Omental fat pad (tissue), 4 donors: ENCODE measurements around the gene ITGB2. TPM values are rescaled to one million over a fixed set of nuclear protein-coding genes. Genes with fewer than 3 reads are reported as not detected.
A peak's percentile ranks its signal among the peaks of the same experiment; 100 is the strongest.

Source experiments
- ATAC-seq: fragments of 150-250 bp; one replicate; pipeline ENCODE4 v1.9.1; 2016; ENCODE audit warnings: mild to moderate bottlenecking, moderate library complexity; ENCODE audit not compliant: low FRiP score
- DNase-seq: peaks from one replicate; pipeline ENCODE4 v3.0.0-alpha.2; 2019; ENCODE audit warnings: low spot score
- total RNA-seq, 4 donors: library from RNA; depleted of rRNA; stranded (reverse); fragments of >200 nt; gene quantifications; one replicate each; pipeline ENCODE4 v1.1.0, GENCODE V29; 2016
- TF ChIP-seq, protein P1 (sequence below), 3 donors: fragments of 450-650 bp; IDR thresholded peaks; one replicate each; pipeline ENCODE4 v1.5.1; 2016 to 2017; ENCODE audit warnings: antibody characterized with exemption in 3 of 3, mild to moderate bottlenecking in 3 of 3, moderate library complexity in 2 of 3

Gene ITGB2
- total RNA-seq, 4 donors from 2014 or later, result 98.5 to 581 (median 217) TPM

DNA sequence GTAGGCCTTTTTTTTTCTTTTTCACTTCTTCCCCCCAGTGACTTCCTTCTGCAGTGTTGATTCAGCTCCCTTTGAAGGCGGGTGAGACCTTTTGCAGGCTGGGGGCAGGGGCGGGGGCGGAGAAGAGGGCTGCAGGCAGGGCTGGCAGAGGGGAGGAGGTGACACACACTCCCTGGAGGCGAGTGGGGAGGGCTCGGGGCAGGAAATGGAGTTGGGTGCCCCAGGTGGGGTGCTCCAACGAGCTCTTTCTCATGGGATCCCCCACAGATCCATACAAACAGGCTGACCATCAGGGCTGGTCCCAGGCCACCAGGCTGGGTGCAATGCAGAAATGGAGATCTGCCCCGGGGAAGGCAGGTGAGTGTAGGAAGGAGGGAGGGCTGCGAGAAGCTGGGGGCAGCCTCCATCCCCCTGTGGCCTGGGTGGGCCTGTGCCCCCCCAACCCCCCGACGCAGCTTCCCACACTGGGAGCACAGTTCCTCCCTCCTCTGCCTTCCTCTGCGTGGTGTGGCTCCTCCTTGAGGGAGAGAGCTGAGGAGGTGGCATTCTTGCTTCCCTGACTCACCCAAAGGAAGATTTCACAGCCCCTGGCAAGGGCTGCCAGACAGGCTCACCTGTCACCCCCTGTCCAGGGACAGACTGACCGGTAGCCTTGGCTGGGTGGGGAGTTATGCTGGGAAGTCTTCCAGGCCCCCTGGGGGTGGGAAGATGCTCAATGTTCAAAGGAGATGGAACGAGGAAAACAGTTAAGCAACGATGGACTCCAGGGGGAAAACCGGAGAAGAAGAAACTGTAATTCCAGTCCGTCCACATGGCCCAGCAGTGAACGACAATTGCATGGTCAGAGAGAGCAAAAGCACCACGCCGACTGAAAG lies 7.1 kb upstream of the ITGB2 start:
- DNase-seq, result no peak
- TF ChIP-seq, protein P1, sequence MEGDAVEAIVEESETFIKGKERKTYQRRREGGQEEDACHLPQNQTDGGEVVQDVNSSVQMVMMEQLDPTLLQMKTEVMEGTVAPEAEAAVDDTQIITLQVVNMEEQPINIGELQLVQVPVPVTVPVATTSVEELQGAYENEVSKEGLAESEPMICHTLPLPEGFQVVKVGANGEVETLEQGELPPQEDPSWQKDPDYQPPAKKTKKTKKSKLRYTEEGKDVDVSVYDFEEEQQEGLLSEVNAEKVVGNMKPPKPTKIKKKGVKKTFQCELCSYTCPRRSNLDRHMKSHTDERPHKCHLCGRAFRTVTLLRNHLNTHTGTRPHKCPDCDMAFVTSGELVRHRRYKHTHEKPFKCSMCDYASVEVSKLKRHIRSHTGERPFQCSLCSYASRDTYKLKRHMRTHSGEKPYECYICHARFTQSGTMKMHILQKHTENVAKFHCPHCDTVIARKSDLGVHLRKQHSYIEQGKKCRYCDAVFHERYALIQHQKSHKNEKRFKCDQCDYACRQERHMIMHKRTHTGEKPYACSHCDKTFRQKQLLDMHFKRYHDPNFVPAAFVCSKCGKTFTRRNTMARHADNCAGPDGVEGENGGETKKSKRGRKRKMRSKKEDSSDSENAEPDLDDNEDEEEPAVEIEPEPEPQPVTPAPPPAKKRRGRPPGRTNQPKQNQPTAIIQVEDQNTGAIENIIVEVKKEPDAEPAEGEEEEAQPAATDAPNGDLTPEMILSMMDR (IDR thresholded peaks at IDR 0.05), result no peak
- ATAC-seq, result peak; percentile 69

DNA sequence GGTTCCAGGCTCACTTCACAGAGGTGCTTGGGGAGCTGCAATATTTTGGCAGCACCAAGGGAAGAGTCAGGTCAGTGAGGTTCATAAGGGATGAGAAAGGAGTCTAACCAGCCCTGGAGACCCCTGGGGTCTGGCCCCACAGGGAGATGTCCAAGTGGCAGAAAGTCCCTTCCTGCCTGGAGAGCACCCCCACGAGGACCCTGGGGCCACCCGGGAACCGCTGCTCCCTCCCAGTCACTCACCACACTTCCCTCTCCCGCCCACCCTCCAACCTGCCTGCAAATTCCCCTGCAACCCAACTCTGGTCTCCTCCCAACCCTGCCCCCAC lies 6.5 kb upstream of the ITGB2 start:
- ATAC-seq, result no peak
- TF ChIP-seq, protein P1 (IDR thresholded peaks at IDR 0.05), result no peak
- no peak for DNase-seq

DNA sequence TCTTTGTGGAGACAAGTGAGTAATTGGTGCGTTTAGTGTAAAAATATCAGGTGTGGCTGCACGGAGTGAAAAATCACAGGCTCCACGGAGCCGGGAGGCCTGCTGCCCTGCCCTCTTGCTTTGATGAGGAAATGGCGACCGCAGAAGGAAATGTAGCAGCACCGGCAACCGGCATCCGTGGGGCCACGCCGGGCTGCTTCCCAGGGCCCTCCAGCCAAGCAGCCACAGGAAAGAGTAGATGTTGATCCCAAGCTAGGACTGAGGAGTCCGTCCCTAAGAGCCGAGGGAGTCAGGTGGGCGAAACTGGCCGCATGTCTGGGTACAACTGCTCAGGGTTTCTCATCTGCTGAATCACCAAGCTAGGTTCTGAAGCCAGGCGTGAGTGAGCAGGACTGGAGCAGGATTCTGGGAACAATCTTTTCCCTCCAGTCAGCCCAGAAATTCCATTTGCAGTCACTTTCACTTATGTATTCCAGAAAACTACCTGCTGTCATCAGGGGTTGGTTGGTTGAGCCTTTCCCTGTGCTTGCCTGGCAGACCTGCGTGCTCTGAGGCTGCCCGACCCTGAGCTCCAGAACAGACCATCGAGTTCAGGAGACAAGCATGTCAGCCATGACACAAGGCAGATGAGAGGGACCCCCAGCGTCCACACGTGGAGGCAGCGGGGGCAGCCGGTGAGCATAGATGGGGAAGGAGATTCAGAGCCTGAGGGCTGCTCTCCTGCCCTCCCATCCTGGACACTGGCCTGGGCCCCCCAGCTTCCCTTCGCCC lies 5.8 kb upstream of the ITGB2 start:
- ATAC-seq (no peak), DNase-seq (no peak)
- TF ChIP-seq, protein P1 (IDR thresholded peaks at IDR 0.05), result no peak

DNA sequence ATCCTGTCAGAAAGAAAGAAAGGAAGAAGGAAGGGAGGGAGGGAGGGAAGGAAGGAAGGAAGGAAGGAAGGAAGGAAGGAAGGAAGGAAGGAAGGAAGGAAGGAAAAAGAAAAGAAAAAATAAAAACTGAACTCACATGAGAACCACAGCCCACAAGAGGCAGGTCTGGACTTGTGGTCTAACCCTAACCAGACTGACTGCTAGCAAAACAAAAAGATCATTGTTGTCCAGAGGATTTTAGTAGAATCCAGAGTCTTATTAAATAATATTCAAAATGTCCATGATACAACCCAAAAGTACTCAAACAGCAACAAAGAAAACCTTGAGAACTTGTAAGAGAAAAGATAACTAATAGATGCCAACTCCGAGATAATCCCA lies 4.7 kb upstream of the ITGB2 start:
- DNase-seq (no peak), ATAC-seq (no peak)
- TF ChIP-seq, protein P1 (IDR thresholded peaks at IDR 0.05), result no peak

DNA sequence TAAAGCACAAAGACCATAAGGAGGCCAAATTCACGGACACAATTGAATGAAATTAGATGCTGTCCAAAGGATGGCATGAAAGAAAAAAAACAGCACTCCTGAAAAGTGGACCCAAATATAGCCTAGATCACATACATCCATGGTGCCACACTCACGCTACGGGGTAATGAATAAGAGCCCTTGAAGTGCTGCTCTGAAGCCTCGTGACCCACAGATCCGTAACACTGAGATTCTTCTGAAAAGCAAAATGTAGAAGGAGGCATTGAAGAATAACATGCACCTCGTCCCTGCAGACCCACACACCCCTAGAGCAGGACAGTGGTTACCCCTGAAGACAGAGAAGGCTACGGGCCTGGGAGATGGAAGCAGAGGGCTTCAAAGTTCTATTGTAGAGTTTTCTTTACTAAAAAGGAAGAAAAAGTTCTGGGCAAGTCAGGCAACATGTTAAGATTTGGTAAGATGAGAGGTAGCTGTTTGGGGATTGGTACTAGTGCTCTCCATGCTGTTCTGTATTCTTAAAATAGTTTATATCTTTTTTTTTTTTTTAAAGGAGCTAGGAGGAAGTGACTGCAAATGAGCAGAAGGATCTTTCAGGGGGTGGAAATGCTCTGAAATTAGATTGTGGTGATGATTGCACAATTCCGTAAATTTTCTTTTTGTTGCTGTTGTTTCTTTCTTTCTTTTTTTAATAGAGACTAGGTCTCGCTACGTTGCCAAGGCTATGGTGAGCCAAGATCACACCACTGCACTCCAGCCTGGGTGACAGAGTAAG lies 4.1 kb upstream of the ITGB2 start:
- TF ChIP-seq, protein P1 (IDR thresholded peaks at IDR 0.05), result no peak
- ATAC-seq (no peak), DNase-seq (no peak)

DNA sequence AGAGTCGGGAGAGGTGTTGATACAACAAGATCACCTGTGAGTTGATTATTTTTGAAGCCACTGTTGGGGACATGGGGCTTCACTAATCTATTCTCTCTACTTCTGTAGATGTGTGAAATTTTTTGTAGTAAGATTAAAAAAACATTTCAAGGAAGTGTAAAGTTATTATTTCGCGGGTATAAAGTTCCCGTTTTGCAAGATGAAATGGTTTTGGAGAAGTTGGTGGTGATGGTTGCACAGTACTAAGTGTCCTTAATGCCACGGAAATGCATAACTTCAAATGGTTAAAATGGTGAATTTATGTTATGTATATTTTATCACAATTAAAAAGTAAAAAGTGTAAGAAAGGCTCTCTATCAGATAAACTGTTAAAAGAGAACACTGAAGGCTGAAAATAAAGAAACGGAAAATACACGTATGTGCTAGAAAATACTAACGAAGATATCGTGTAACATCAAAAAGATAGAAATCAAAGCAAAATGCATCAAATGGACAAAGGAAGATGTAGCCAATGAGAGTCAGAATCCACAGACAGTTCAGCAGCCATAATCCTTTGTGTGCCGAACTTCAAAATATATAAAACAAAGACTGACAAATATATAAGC lies 2.9 kb upstream of the ITGB2 start:
- DNase-seq (no peak), ATAC-seq (no peak)
- TF ChIP-seq, protein P1 (IDR thresholded peaks at IDR 0.05), result no peak
